Thyroid gland (tissue), 4 donors: ENCODE results near the gene DENND1A. TPM values are rescaled to one million over a fixed set of nuclear protein-coding genes. Genes with fewer than 3 reads are reported as not detected.

Experiments used
- DNase-seq, 2 donors: peaks; one replicate each; pipeline ENCODE4 v3.0.0-alpha.2; 2019
- H3K27ac ChIP-seq, 3 donors: fragments of 200-600 bp; sonication (generic); 1 replicate in 2 of 3; 2 replicates in 1 of 3; pipeline ENCODE4 v1.5.1; 2016 to 2019; ENCODE audit warnings: mild to moderate bottlenecking in 1 of 3, moderate library complexity in 1 of 3
- H3K27me3 ChIP-seq: fragments of 200-600 bp; sonication (generic); one replicate; pipeline ENCODE4 v1.5.1; 2019
- H3K36me3 ChIP-seq, 2 donors: fragments of 200-600 bp; sonication (generic); one replicate each; pipeline ENCODE4 v1.5.1; 2016 to 2019
- H3K4me1 ChIP-seq, 2 donors: fragments of 200-600 bp; sonication (generic); one replicate each; pipeline ENCODE4 v1.5.1; 2017 to 2019
- H3K4me3 ChIP-seq, 3 donors: fragments of 200-600 bp; sonication (generic); replicated peaks in 1 of 3; 1 replicate in 2 of 3; 2 replicates in 1 of 3; pipeline ENCODE4 v1.5.1; 2016; ENCODE audit warnings: mild to moderate bottlenecking in 1 of 3
- H3K9me3 ChIP-seq: fragments of 200-600 bp; sonication (generic); one replicate; pipeline ENCODE4 v1.5.1; 2017
- CTCF ChIP-seq, 6 experiments: fragments of 200-600 bp in 3 of 6; fragments of 450-650 bp in 3 of 6; sonication (generic) in 3 of 6; IDR thresholded peaks; one replicate each; pipeline ENCODE4 v1.5.1; 2016 to 2019; ENCODE audit warnings: antibody characterized with exemption in 6 of 6, mild to moderate bottlenecking in 2 of 6, inconsistent platforms in 1 of 6, moderate library complexity in 1 of 6
- POLR2A ChIP-seq, 2 donors: fragments of 450-650 bp; IDR thresholded peaks; one replicate each; pipeline ENCODE4 v1.6.1; 2017; ENCODE audit warnings: antibody characterized with exemption in 2 of 2, mild to moderate bottlenecking in 2 of 2, moderate library complexity in 1 of 2
- WGBS, 2 donors: methylation state at CpG; one replicate each; pipeline ENCODE4 v1.1.5; 2017; 5-methylcytosine and 5-hydroxymethylcytosine counted together
- intact Hi-C: fragments of 100-400 bp; cut with DNase I; formaldehyde crosslinking; loops from one replicate; pipeline ENCODE4 v1.15.1; 2023
- total RNA-seq, 4 donors: library from RNA; depleted of rRNA; stranded (reverse); fragments of >200 nt; gene quantifications; one replicate each; pipeline ENCODE4 v1.2.3, GENCODE V29; 2016

The DENND1A gene
- total RNA-seq, 4 donors from 2014 or later: 18.8 to 34.4 (median 28.2) TPM

- TF ChIP-seq POLR2A (IDR thresholded peaks at IDR 0.05) (no peak), CTCF (IDR thresholded peaks at IDR 0.05) (no peak)
- H3K4me1 ChIP-seq: peaks cover 41 to 43% of the 10 kb centered on the region in 2 donors
- 47 to 49% methylated on average over 5 of the region's 5 CpGs for WGBS, 2 donors
- H3K27ac ChIP-seq: peak overlapping the region; percentile 55 to 69 (median 65)
- H3K4me3 ChIP-seq: no peak overlapping the region
- no peaks in the 10 kb centered on the region for H3K27me3 ChIP-seq
- intact Hi-C loops: no loop called here
- peak; percentile 78 to 80 for DNase-seq
- H3K36me3 ChIP-seq: no peaks in the 10 kb centered on the region
- no peaks in the 10 kb centered on the region for H3K9me3 ChIP-seq
These were observed 243.6 kb downstream of the DENND1A start for GRCh38 chr9:123686131-123686828.

- H3K4me1 ChIP-seq: peaks cover 41 to 43% of the 10 kb centered on the region in 2 donors
- TF ChIP-seq POLR2A (IDR thresholded peaks at IDR 0.05): no peak
- TF ChIP-seq CTCF (IDR thresholded peaks at IDR 0.05): no peak
- H3K27ac ChIP-seq: peak overlapping the region; percentile 55 to 69 (median 65)
- H3K36me3 ChIP-seq: no peaks in the 10 kb centered on the region
- H3K9me3 ChIP-seq: no peaks in the 10 kb centered on the region
- H3K27me3 ChIP-seq: no peaks in the 10 kb centered on the region
- intact Hi-C loops: no loop called here
- no peak overlapping the region for H3K4me3 ChIP-seq
- DNase-seq: no peak
- 62 to 70% methylated on average over 2 of the region's 2 CpGs for WGBS, 2 donors
These were observed 244.3 kb downstream of the DENND1A start for GRCh38 chr9:123685489-123686083.

GRCh38 chr9:123684393-123685149 lies 245.4 kb downstream of the DENND1A start:
- 60 to 71% methylated on average over 2 of the region's 2 CpGs for WGBS, 2 donors
- intact Hi-C loops: no loop called here

GRCh38 chr9:123682746-123683145 lies 247.2 kb downstream of the DENND1A start:
- Histone ChIP-seq H3K9me3 (no peaks in the 10 kb centered on the region), H3K27me3 (no peaks in the 10 kb centered on the region), H3K27ac (no peak overlapping the region), H3K4me1 (peaks cover 41 to 54% of the 10 kb centered on the region in 2 donors), H3K4me3 (no peak overlapping the region), H3K36me3 (no peaks in the 10 kb centered on the region)
- intact Hi-C loops: no loop called here
- DNase-seq: no peak
- TF ChIP-seq CTCF (IDR thresholded peaks at IDR 0.05): no peak
- TF ChIP-seq POLR2A (IDR thresholded peaks at IDR 0.05): no peak
- WGBS, 2 donors: 94 to 100% methylated on average over 2 of the region's 2 CpGs

More at GRCh38 chr9:123684393-123685149, 245.4 kb downstream of the DENND1A start:
- Histone ChIP-seq H3K4me1 (peaks cover 43 to 45% of the 10 kb centered on the region in 2 donors), H3K9me3 (no peaks in the 10 kb centered on the region), H3K27ac (peak overlapping the region; percentile 19 to 69 (median 21)), H3K27me3 (no peaks in the 10 kb centered on the region), H3K4me3 (no peak overlapping the region), H3K36me3 (no peaks in the 10 kb centered on the region)
- DNase-seq: no peak
- TF ChIP-seq POLR2A (IDR thresholded peaks at IDR 0.05) (no peak), CTCF (IDR thresholded peaks at IDR 0.05) (no peak)
